Activated naive CD4-positive, alpha-beta T cell treated with anti-CD3 and anti-CD28 coated beads, Interleukin-2, amount 50 U/mL, for 24 hours (primary cell): ENCODE measurements around the gene MTMR3.
"Not testable (repeated sequence)": the region's sequence is repeated elsewhere in the genome, so short reads cannot be mapped to it uniquely, and the experiment has no call there.

ENCODE experiments used
- H3K27ac Mint-ChIP-seq: one replicate; pipeline ENCODE4 v1.8.0; 2021; ENCODE audit warnings: mild to moderate bottlenecking, mixed read lengths
- H3K27me3 Mint-ChIP-seq: one replicate; pipeline ENCODE4 v1.8.0; 2021; ENCODE audit warnings: mixed read lengths
- H3K36me3 Mint-ChIP-seq: one replicate; pipeline ENCODE4 v1.8.0; 2021; ENCODE audit warnings: mixed read lengths
- H3K4me1 Mint-ChIP-seq: one replicate; pipeline ENCODE4 v1.8.0; 2021; ENCODE audit warnings: mixed read lengths
- H3K4me3 Mint-ChIP-seq: one replicate; pipeline ENCODE4 v1.8.0; 2021; ENCODE audit warnings: mild to moderate bottlenecking, mixed read lengths
- H3K9me3 Mint-ChIP-seq: one replicate; pipeline ENCODE4 v1.8.0; 2021; ENCODE audit warnings: mixed read lengths

The MTMR3 gene

DNA sequence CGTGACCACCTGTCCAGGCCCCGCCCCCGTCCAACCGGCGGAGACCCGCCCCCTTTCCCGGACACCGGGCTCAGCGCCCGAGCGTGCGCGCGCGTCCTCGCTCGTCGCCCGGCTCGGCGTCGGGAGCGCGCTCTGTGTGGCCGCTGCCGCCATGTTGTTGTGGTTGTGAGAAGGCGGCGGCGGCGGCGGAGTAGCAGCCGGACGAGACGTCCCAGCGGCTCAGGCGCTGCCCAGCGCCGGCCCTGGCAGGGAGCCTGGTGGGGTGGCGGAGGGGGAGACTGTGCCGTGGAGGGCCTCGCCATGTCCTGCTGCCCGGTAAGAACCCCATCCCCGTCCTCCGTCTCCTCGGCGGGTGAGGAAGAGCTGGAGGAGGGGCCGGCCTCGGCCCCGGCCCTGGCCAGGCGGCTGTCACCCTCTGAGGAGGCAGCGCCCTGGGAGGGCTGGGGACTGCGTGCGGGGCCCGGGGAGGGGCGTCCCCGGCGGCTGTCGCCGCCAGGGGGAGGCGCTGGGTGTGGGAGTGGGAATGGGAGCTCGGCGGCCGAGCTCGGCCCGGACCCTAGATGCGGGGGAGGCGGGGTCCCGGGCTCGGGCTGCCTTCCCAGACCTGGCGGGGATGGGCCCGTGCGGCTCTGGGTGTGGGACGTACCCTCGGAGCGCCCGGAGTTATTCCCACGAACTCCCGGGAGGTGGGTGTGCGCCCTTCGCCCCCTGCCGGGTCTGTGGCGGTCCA lies at the start of gene MTMR3:
TSS of gene MTMR3 (plus strand) at position 130 of the 730 bp plus-strand sequence. CDS start 87,886 bp downstream, outside the sequence.
- H3K27me3 Mint-ChIP-seq: no peaks in the 10 kb centered on the region
- no peaks in the 10 kb centered on the region for H3K36me3 Mint-ChIP-seq
- peak within 1 kb of the TSS; percentile 94 for H3K4me3 Mint-ChIP-seq
- H3K4me1 Mint-ChIP-seq: peaks cover 2% of the 10 kb centered on the region
- H3K9me3 Mint-ChIP-seq: no peaks in the 10 kb centered on the region
- peak within 1 kb of the TSS; percentile 87 for H3K27ac Mint-ChIP-seq

DNA sequence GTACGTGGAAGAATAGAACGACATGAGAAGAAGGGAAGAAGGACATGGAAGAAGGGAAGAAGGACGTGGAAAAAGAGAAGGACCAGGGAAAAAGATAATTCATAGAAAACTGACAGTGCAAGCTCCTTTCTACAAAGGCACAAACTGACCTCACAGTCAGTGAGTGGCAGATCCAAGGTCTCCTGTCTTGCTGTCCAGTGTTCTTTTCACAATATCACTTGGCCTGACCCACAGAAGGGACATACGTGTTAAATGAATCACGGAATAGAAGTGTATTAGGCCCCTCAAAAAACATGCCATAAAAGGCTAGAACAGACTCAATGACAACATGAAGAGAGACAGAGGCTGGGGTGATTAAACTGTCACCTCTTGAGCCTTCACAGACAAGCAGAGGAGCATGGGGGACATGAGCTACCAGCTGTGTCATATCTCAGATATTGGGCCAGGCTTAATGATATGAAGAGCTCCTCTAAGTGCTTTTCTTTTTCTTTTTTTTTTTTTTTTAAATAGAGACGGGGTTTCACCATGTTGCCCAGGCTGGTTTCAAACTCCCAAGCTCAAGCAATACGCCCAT lies 49.5 kb upstream of the MTMR3 start:
- Mint-ChIP-seq H3K4me1 (peaks cover 44% of the 10 kb centered on the region), H3K9me3 (no peaks in the 10 kb centered on the region), H3K27ac (no peak overlapping the region), H3K36me3 (peaks cover 17% of the 10 kb centered on the region), H3K27me3 (no peaks in the 10 kb centered on the region), H3K4me3 (no peak overlapping the region)

- Mint-ChIP-seq H3K36me3 (peaks cover 16% of the 10 kb centered on the region), H3K4me1 (peaks cover 50% of the 10 kb centered on the region), H3K4me3 (no peak overlapping the region), H3K27me3 (no peaks in the 10 kb centered on the region), H3K27ac (no peak overlapping the region), H3K9me3 (no peaks in the 10 kb centered on the region)
Observed at GRCh38 chr22:29834046-29834445, 48.9 kb upstream of the MTMR3 start.

- H3K9me3 Mint-ChIP-seq, H3K27me3 Mint-ChIP-seq, H3K27ac Mint-ChIP-seq: not testable (repeated sequence)
- Mint-ChIP-seq H3K36me3 (peaks cover 12% of the 10 kb centered on the region), H3K4me1 (peaks cover 46% of the 10 kb centered on the region), H3K4me3 (peak overlapping the region; percentile 96)
Observed at GRCh38 chr22:29836791-29837370, 46.1 kb upstream of the MTMR3 start.

DNA sequence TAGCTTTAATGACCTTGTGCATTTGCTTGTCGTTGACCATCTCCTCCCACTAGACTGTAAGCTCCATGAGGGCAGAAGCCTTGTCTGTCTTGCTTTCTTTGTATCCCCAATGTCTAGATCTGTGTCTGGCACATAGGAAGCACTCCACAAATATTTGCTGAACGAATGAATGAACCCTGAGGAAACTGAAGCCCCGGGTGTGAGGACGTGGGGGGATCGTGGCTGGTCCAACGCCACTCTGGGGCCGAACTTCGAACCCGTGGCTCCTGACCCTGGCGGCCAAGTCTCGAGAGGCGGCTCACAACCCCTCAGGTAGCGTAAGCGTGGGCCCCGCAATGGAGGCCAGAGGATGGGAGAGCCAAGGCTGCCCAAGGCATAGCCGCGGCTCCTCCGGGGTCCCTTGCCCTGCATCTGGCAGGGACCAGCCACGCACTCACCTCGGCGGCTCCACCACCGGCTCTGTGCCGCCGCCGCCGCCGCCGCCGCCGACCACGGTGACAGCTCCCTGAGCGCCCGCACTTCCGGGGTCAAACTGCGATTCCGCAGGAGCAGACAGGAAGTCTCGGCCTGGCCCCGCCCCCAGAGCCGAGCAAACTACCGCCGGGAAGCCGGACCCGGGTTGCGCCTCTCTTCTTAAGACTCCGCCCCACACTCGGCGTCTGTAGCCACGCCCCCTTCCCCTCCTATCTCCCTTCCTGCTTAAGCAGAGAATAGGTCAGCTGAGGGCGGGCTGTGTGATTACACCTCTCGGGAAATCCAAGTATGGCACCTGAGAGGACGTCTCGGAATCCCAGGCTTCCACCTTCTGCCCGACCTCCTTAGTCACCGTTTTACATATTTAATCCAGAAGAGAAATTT lies 45.0 kb upstream of the MTMR3 start, which contains the start of gene ASCC2:
TSS of gene ASCC2 (minus strand) at position 534 of the 858 bp plus-strand sequence. CDS start 5,949 bp downstream, outside the sequence.
- H3K9me3 Mint-ChIP-seq: no peaks in the 10 kb centered on the region
- peaks cover 12% of the 10 kb centered on the region for H3K36me3 Mint-ChIP-seq
- peak within 1 kb of the TSS; percentile 96 for H3K4me3 Mint-ChIP-seq
- peaks cover 39% of the 10 kb centered on the region for H3K4me1 Mint-ChIP-seq
- H3K27me3 Mint-ChIP-seq: no peaks in the 10 kb centered on the region
- H3K27ac Mint-ChIP-seq: peak within 1 kb of the TSS; percentile 95

DNA sequence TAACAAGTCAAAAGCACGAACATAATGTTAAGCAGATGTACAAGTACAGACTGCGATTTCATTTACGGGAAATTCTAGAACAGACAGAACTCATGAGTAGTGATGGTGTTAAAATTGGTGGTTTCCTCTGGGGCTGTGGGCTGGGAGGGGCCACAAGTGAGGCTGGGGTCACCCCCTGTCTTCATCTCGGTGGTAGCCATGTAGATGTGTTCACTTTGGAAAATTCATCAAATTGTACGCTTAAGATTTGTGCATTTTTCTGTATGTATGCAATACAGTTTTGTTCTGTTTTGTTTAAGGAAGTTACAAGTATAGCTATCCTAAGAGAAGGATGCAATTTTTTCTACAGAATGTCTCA lies 44.4 kb upstream of the MTMR3 start:
- Mint-ChIP-seq H3K4me1 (peaks cover 36% of the 10 kb centered on the region), H3K4me3 (peak overlapping the region; percentile 96), H3K27ac (peak overlapping the region; percentile 95), H3K27me3 (no peaks in the 10 kb centered on the region), H3K36me3 (peaks cover 8% of the 10 kb centered on the region), H3K9me3 (no peaks in the 10 kb centered on the region)

GRCh38 chr22:29839039-29839438 lies 43.9 kb upstream of the MTMR3 start:
- Mint-ChIP-seq H3K36me3 (peaks cover 8% of the 10 kb centered on the region), H3K9me3 (no peaks in the 10 kb centered on the region), H3K4me3 (peak overlapping the region; percentile 96), H3K27me3 (no peaks in the 10 kb centered on the region), H3K27ac (peak overlapping the region; percentile 95), H3K4me1 (peaks cover 36% of the 10 kb centered on the region)

- H3K36me3 Mint-ChIP-seq: peaks cover 5% of the 10 kb centered on the region
- no peaks in the 10 kb centered on the region for H3K9me3 Mint-ChIP-seq
- no peak overlapping the region for H3K4me3 Mint-ChIP-seq
- no peaks in the 10 kb centered on the region for H3K27me3 Mint-ChIP-seq
- H3K27ac Mint-ChIP-seq: no peak overlapping the region
- peaks cover 34% of the 10 kb centered on the region for H3K4me1 Mint-ChIP-seq
Observed at GRCh38 chr22:29840498-29840897, 42.5 kb upstream of the MTMR3 start.

DNA sequence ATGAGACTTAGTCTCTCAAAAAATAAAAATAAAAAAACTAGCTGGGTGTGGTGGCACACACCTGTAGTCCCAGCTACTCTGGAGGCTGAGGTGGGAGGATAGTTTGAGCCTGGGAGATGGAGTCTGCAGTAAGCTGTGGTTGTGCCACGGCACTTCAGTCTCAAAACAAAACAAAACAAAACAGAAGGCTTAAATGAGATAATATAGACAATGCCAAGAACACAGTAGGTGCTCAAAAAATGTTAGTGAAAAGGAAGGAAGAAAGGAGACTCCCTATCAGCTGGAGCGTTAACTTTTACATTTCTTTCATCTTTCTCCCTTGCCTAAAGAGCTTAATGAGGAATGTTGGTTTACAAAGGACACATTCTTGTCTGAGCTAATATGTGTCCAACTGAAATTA lies 40.8 kb upstream of the MTMR3 start:
- Mint-ChIP-seq H3K4me1 (peaks cover 18% of the 10 kb centered on the region), H3K9me3 (peaks cover 4% of the 10 kb centered on the region), H3K27ac (no peak overlapping the region)

DNA sequence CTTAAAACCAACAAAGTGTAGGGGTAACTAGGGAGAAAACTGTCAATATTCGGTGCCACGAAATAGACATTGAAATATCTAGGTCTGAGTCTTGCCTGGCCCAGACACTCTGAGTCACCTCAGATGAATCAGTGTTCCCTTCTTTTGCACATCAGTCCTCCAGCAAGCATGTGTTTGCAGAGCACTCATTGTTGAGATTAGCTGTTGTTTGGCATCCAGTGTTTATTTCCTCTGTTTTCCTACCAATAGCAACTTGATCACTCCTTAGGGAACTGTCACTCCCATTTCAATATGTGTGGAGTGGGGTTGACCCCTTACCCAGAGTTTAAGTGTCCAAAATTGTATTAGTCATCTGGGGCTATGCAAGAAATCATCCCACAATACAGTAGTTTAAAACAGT lies 40.2 kb upstream of the MTMR3 start:
- H3K4me1 Mint-ChIP-seq: peaks cover 12% of the 10 kb centered on the region
- no peak overlapping the region for H3K27ac Mint-ChIP-seq
- peaks cover 3% of the 10 kb centered on the region for H3K36me3 Mint-ChIP-seq
- H3K27me3 Mint-ChIP-seq: no peaks in the 10 kb centered on the region
- peaks cover 4% of the 10 kb centered on the region for H3K9me3 Mint-ChIP-seq
- no peak overlapping the region for H3K4me3 Mint-ChIP-seq

More for the DNA sequence above, 40.8 kb upstream of the MTMR3 start:
- Mint-ChIP-seq H3K27me3 (no peaks in the 10 kb centered on the region), H3K36me3 (peaks cover 3% of the 10 kb centered on the region), H3K4me3 (no peak overlapping the region)

GRCh38 chr22:29846290-29846689 lies 36.7 kb upstream of the MTMR3 start:
- Mint-ChIP-seq H3K27me3 (no peaks in the 10 kb centered on the region), H3K4me3 (no peak overlapping the region), H3K4me1 (no peaks in the 10 kb centered on the region)

DNA sequence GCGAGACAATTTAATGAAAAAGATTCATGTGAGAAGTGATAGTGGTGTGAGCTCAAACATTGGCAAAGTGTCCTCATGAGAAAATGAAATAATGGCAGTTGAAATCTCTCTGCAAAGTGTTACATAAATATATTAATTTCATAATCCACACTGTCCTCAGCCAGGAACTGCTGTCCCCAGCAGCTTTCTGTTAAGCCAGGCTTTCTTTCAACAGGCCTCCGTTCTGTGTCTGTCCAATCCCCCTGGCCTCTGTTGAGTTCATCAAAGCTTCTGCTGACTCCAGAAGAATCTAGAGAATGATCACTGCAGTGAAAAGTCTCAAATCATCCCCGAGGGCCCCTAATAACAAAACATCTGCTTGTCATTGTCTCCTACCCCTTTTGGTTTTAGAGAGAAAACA lies 34.9 kb upstream of the MTMR3 start:
- H3K27ac Mint-ChIP-seq: no peak overlapping the region
- H3K27me3 Mint-ChIP-seq: no peaks in the 10 kb centered on the region
- H3K36me3 Mint-ChIP-seq: peaks cover 3% of the 10 kb centered on the region
- no peaks in the 10 kb centered on the region for H3K4me1 Mint-ChIP-seq
- H3K4me3 Mint-ChIP-seq: no peak overlapping the region
- H3K9me3 Mint-ChIP-seq: peaks cover 4% of the 10 kb centered on the region

More at GRCh38 chr22:29846290-29846689, 36.7 kb upstream of the MTMR3 start:
- Mint-ChIP-seq H3K27ac (no peak overlapping the region), H3K36me3 (peaks cover 3% of the 10 kb centered on the region), H3K9me3 (peaks cover 4% of the 10 kb centered on the region)

DNA sequence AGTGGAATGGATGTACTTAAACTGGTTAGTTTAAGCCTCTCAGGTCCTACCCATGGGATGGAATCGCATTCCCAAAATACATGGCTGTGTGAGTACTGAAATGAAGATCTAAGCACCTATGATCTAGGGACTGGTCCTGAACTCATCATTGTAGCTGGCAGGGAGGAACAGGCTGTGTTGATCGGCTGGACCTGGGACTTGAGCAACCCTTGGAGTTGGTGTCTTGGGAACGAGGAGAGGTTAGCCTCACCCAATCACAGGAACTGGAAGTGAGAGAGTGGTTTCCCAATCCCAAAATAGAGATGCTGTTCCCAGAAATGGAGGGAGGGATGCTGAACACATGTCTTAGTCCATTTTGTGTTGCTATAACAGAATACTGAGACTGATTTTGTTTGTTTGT lies 28.5 kb upstream of the MTMR3 start:
- no peak overlapping the region for H3K4me3 Mint-ChIP-seq
- no peak overlapping the region for H3K27ac Mint-ChIP-seq
- H3K4me1 Mint-ChIP-seq: no peaks in the 10 kb centered on the region
- no peaks in the 10 kb centered on the region for H3K36me3 Mint-ChIP-seq
- no peaks in the 10 kb centered on the region for H3K27me3 Mint-ChIP-seq
- H3K9me3 Mint-ChIP-seq: no peaks in the 10 kb centered on the region

DNA sequence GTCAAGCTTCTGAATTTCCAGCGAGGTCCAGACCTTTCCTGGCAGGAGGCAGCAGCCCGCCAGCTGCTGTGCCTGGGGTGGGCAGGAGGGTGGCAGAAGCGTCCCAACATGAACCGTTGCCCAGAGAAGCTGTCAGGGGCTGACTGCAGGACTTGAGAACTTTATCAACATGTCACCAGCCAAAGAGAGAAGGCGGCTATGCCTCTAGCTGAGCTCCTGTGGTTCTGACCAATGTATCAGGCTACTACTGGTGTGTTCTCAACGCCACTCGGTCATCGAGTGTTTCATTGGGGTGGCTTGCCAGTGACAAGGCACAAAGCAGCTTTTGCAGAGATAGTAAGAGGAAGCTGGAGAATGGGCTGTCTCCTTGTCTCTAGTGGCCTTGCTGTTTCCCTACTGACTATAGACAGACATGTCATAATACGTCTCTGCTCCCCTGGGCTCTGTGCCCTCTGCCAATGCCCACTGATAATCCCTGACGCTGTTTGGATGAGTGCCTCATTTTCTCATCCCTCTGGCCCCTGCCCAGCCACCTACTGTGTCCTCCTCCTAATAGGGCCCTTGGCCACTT lies 27.3 kb upstream of the MTMR3 start:
- Mint-ChIP-seq H3K4me1 (no peaks in the 10 kb centered on the region), H3K27ac (no peak overlapping the region), H3K36me3 (no peaks in the 10 kb centered on the region), H3K27me3 (no peaks in the 10 kb centered on the region), H3K9me3 (no peaks in the 10 kb centered on the region), H3K4me3 (no peak overlapping the region)

GRCh38 chr22:29856496-29856895 lies 26.5 kb upstream of the MTMR3 start:
- Mint-ChIP-seq H3K27ac (no peak overlapping the region), H3K27me3 (no peaks in the 10 kb centered on the region), H3K36me3 (no peaks in the 10 kb centered on the region), H3K9me3 (no peaks in the 10 kb centered on the region), H3K4me3 (no peak overlapping the region), H3K4me1 (no peaks in the 10 kb centered on the region)
